ENCODE data around the gene BPIFB1. TPM values are rescaled to one million over a fixed set of nuclear protein-coding genes. Genes with fewer than 3 reads are reported as not detected.
A peak's percentile ranks its signal among the peaks of the same experiment; 100 is the strongest.

Gene BPIFB1
- total RNA-seq, 2 donors from 2014 or later = not detected

DNA sequence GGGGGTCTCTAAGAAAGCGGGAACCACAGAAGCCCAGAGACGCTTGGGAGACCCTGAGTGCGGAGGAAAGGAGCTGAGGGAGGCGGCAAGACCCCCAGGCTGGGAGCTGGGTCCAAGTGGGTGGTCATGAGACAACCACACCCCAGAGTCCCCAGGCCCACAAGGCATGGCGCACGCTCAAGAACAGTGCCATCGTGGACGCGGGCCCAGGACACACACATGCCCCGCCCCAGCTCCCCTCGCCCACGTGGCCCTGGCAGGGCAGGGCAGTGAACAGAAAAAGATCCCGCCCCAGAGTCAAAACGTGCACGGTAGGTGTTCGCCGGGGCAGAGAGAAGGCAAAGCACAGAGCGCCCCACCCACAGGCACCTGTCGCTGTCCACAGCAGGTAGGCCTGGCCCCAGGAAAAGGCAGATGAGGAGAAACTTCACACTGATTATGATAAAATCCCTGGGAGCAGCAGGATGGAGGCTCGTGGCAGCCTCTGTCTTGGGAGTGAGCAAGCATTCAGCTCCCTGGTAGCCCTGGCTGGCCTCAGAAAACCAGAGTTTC, 50.0 kb downstream of the BPIFB1 start:
- DNase-seq (ENCODE audit: low spot score in 2 of 2) = no peak
- H3K27ac Mint-ChIP-seq = no peak overlapping the region
- H3K36me3 Mint-ChIP-seq = no peaks in the 10 kb centered on the region
- no peaks in the 10 kb centered on the region for H3K9me3 Mint-ChIP-seq
- no peak for ATAC-seq

DNA sequence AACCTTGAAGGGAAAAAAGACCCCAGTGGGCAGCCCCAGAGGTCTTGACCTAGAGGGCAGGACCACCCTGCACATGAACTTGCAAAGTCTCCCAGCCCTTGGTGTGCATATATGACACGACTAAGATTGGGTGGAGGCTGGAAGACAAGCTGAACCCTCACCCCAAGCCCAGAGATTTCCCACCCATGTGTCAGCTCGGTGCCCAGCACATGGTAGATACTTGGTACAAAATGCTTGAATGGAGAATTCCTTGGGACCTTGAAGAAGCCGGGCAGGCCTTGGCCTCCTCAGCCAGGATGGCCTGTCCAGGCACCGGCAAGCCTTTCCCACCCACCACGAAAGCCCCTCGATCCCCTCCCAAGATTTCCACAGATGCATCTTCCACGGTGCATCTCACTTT, 50.6 kb downstream of the BPIFB1 start:
- no peak overlapping the region for H3K27ac Mint-ChIP-seq
- no peaks in the 10 kb centered on the region for H3K36me3 Mint-ChIP-seq
- H3K9me3 Mint-ChIP-seq = no peaks in the 10 kb centered on the region
- ATAC-seq = no peak
- no peak for DNase-seq (ENCODE audit: low spot score in 2 of 2)

DNA sequence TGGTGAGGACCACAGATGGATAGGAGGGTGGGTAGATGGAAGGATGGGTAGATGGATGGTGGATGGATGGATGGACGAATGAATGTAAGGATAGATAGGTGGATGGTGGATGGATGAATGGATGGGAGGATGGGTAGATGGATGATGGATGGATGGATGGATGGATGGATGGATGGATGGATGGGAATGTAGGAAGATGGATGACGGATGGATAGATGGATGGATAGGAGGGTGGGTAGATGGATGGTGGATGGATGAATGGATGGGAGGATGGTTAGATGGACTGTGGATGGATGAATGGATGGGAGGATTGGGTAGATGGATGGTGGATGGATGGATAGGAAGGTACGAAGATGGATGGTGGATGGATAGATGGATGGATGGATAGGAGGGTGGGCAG, 51.1 kb downstream of the BPIFB1 start:
- no peak for DNase-seq (ENCODE audit: low spot score in 2 of 2)
- ATAC-seq = no peak
- H3K9me3 Mint-ChIP-seq = no peaks in the 10 kb centered on the region
- H3K27ac Mint-ChIP-seq = no peak overlapping the region
- H3K36me3 Mint-ChIP-seq = no peaks in the 10 kb centered on the region

DNA sequence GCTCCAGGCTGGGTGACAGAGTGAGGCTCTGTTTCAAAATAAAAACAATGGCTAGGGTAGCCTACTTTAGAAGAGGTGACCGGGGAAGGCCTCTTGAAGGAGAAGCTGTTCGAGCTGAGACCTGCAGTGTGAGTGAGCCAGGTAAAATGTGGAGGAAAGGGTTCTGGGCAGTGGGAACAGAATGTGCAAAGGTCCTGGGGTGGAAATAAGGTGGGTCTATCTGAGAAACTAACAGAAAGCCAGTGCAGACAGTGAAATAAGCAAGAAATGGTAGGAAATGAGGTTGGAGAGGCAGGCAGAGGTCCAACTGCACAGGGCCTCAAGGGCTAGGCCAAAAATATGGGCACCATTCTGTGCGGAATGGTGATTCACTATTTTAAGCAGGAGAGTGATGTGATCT, 53.4 kb downstream of the BPIFB1 start:
- ATAC-seq = no peak
- no peak for DNase-seq (ENCODE audit: low spot score in 2 of 2)
- no peaks in the 10 kb centered on the region for H3K36me3 Mint-ChIP-seq
- H3K27ac Mint-ChIP-seq = no peak overlapping the region
- no peaks in the 10 kb centered on the region for H3K9me3 Mint-ChIP-seq

DNA sequence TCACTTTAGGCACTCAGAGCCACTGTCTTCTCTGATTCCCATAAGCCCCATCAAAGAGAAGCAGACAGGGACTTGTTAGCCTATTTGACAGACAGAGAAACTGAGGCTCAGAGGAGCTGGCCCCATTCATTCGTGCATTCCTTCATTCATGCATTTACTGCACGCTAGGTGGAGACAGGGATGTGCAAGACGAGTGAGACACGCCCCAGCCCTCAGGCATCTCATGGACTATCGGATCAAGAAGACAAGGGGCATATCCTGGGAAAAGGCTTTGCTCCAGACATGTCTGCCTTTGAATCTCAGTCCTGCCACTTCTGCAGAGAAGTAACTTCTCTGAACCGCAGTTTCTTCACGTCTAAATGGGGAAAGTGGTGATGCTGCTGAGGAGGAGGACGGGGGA, 54.1 kb downstream of the BPIFB1 start:
- Mint-ChIP-seq H3K36me3 (no peaks in the 10 kb centered on the region), H3K9me3 (no peaks in the 10 kb centered on the region), H3K27ac (no peak overlapping the region)
- DNase-seq (ENCODE audit: low spot score in 2 of 2) (no peak), ATAC-seq (no peak)

DNA sequence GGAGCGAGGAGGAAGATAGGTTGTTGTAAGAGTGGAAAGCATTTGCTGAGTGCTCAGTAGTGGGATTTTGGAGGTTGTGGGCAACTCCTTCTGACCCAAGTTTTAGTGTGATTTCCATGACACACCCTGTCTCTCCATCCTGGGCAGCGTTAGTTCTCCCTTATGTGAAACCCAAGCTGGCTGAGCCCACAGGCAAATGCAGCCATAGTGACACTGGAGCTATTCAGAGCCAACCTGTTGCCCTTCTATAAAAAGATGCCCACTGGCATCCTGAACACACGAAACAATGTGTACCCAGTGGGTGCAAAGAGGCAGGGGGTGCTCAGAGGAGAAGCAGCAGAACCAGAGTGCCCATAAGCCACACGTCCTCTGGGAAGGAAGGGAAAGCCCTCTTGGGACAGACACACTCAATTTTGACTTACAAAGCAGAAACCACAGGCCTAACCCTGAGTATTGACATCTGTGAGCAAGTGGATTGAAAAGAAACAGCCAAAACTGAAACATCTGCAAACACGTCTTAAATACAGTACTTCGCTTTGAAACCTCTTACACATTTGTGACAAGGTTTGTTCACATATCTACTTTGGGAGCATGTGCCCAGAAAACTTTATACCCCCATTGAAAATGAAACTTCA, 54.6 kb downstream of the BPIFB1 start:
- Mint-ChIP-seq H3K27ac (no peak overlapping the region), H3K36me3 (no peaks in the 10 kb centered on the region), H3K9me3 (no peaks in the 10 kb centered on the region)
- ATAC-seq (no peak), DNase-seq (ENCODE audit: low spot score in 2 of 2) (no peak)

DNA sequence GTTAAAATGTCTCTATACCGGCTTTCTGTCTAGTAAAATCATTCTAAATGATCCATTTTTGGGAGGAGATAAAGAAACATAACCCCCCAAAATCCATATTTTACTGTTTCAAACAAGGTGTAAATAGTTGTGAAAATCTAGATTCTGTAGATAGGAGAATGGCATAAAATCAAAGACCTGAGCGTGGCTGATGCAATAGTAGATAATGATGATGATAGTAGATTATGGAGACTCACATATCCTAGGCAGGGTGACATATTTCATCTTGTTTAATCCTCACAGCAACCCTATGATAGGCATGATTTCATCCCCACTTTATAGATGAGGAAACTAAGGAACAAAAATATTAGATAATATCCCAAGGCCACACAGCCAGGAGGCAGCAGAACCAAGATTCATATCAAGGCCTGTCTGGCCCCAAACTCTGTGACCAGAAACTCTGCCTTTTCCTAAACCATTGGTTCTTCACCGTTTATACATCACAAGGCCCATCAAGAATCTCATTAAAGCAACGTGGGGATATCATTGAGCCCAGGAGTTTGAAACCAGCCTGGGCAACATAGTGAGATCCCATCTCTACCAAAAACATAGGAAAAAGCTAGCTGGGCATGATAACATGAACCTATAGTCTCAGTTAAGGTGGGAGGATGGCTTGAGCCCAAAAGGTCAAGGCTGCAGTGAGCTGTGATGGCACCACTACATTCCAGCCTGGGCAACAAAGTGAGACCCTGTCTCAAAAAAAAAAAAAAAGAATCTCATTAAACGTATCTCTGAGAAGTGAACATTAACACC, 55.6 kb downstream of the BPIFB1 start:
- DNase-seq (ENCODE audit: low spot score in 2 of 2) (no peak), ATAC-seq (no peak)
- Mint-ChIP-seq H3K27ac (peak overlapping the region in 1 of 2 donors; percentile 74), H3K36me3 (no peaks in the 10 kb centered on the region), H3K9me3 (no peaks in the 10 kb centered on the region)

DNA sequence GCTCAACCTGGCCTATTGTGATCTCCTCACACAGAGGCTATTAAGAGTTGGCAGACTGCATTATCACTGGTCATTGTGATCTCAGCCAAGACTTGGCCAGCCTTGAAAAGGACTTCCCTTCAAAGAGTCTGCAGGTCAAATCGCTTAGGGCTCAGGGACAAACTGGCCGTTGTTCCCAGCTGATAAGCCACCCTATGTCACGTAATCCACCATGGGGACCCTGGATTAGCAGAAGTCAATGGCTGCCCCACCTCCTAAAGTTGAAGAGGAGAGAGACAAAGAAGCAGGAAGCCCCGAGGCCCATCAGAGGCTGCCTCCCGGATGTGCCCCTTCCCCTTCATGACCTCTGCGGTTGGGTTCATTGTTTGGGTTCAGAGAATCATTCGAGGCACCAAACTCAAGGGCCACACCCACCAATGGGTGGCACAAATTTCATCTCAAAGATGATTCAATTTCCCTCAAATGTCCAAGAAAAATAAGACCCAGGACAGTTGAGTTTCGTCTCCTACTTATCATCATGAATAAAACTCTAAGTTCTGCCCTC, 56.6 kb downstream of the BPIFB1 start:
- ATAC-seq (no peak), DNase-seq (ENCODE audit: low spot score in 2 of 2) (no peak)
- Mint-ChIP-seq H3K36me3 (no peaks in the 10 kb centered on the region), H3K9me3 (no peaks in the 10 kb centered on the region), H3K27ac (no peak overlapping the region)

DNA sequence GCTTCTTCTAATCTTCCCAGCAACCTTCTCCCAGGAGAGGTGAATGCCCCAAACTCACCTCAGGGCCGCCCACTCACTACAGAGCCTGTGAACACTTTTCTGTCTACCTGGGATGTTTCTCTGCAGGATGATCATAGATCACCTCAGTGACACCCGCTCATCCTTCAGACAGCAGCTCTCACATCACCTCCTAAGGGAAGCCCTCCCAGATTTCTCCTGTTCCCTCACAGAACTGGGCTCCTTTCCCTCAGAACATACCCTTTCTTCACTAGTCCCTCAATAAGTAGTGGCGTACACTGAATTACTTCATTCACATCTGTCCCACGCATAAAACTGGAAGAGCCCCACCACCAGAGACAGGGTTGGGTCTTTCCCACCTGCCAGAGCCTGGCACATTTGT, 60.5 kb downstream of the BPIFB1 start:
- ATAC-seq (no peak), DNase-seq (ENCODE audit: low spot score in 2 of 2) (no peak)
- H3K9me3 Mint-ChIP-seq = no peaks in the 10 kb centered on the region
- H3K27ac Mint-ChIP-seq = peak overlapping the region in 1 of 2 donors; percentile 17
- H3K36me3 Mint-ChIP-seq = no peaks in the 10 kb centered on the region

DNA sequence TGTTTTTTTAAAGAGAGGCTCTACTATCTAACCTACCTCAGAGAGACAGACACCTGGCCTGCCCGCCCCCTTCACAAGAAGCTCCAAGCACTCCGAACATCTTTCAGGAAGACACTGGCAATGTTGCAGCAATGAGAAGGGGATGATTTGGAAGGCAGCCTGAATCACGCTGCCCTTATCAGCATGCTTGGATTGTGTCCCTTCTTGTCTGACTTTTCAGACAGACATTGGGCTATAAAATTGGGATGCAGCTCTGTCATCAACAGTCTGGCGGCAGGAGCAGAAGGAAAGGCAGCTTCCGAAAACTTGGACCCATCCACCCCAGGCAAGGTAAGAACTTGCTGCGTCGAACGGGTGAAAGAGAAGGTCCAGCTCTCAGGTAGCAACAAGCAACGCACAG, 62.3 kb downstream of the BPIFB1 start:
- no peaks in the 10 kb centered on the region for H3K9me3 Mint-ChIP-seq
- no peak for DNase-seq (ENCODE audit: low spot score in 2 of 2)
- H3K36me3 Mint-ChIP-seq = no peaks in the 10 kb centered on the region
- no peak overlapping the region for H3K27ac Mint-ChIP-seq
- no peak for ATAC-seq

DNA sequence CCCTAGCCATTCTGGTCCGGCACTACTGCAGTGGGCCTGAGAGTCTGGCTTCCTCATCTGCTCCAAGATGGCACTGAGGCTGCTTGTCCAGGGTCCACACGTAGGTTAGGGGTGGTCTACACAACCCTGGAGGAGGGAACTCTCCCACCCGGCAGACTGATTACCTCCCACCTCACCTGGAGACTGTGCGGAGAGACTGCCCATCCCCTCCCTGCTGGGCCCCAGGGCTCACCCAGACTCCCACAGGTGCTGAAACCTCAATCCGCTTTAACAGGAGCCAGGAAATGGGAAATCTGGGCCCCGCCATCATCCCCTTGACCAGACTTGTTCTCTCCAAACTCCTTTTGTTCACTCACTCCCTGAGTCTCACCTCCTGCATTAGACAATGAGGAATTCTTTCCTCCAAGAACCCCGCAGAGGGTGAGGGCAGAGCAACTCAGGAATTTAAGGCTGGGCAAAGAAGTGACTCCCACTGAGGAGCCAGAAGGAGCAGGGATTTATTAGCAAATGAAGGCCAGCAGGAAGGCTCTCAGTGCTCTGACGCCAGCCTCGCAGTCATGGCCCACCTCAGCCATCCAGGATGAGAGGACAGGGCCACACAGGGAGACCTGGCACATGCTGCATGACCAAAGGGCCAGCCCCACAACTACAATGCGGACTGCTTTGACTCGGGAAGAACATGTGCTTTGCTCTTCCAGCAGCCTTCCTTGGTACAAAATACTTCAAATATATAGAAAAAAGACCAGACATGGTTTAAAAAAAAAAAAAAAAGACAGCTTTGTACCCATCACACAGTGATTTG, 65.3 kb downstream of the BPIFB1 start:
- no peak for ATAC-seq
- DNase-seq (ENCODE audit: low spot score in 2 of 2) = peak in 1 of 2 donors; percentile 34
- Mint-ChIP-seq H3K36me3 (no peaks in the 10 kb centered on the region), H3K9me3 (no peaks in the 10 kb centered on the region), H3K27ac (no peak overlapping the region)

DNA sequence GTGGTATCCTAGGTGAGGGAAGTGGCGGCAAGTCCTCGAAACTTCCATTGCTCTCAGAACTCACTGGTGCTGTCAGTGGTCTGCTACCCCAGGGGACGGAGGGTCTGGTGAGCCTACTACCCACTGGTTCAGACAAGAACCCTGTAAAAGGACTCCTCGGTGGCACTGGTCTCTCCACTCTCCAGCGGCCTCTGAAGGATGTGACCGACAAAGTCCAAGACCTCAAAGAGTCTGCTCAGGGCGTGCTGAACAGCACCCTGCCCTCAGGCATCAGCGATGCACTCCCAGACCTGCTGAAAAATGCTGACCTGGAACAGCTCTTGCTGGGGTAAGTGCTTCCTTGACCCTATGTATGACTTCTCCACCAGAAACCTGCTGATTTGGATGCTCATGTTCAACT, 66.5 kb downstream of the BPIFB1 start:
- Mint-ChIP-seq H3K27ac (peak overlapping the region in 1 of 2 donors; percentile 45), H3K36me3 (no peaks in the 10 kb centered on the region), H3K9me3 (no peaks in the 10 kb centered on the region)
- no peak for ATAC-seq
- DNase-seq (ENCODE audit: low spot score in 2 of 2) = no peak

DNA sequence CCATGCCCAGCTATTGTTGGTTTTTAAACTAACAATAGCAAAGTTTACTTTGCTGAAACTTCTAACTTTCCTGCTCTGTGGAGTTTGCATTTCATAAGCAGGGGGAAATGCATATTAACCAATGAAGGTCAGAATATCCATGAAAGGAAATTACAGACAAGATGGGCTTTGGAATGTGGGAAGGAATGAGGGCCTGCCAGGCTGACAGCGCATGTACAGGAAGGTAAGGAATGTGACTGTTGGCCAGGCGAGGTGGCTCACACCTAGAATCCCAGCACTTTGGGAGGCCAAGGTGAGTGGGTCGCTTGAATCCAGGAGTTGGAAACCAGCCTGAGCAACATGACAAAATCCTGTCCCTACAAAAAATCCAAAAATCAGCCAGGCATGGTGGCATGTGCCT, 68.7 kb downstream of the BPIFB1 start:
- Mint-ChIP-seq H3K9me3 (no peaks in the 10 kb centered on the region), H3K36me3 (no peaks in the 10 kb centered on the region), H3K27ac (no peak overlapping the region)
- DNase-seq (ENCODE audit: low spot score in 2 of 2) = no peak
- no peak for ATAC-seq

DNA sequence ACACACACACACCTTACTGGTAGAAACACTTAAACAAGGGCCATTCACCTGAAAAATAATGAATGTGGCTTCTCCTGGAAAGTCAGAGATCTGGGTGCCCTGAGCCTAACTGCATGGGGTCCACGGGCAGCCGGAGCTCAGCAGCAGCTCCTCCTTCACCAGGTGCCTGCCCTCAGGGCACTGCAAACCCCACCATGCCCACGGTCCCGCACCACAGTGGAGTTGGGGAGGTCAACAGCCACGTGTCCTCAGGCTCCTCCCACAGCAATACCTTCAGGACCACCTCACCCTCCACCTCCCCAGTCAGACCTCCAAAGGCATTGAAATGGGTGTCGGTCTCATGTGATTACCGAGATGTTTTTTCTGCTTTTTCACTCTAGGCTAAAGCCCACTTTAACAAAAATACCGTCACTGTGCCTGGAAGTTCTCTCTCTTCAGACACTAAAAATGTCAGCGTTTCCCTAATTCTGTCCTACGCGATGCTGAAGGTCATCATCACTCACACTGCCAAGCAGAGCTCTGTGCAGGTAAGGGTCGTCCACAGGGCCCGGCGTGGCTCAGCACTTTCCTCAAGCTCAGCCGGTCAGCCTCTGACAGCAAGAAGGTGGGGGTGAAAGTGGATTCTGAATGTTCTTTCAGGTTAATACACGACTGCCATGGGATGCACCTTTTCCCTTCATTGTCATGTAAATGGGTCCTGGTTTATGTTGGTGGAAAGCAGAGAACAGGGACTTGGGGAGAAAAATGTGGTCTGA, 69.4 kb downstream of the BPIFB1 start:
- peak overlapping the region; percentile 40 to 90 for H3K27ac Mint-ChIP-seq
- no peaks in the 10 kb centered on the region for H3K36me3 Mint-ChIP-seq
- no peaks in the 10 kb centered on the region for H3K9me3 Mint-ChIP-seq
- DNase-seq (ENCODE audit: low spot score in 2 of 2) (no peak), ATAC-seq (no peak)

DNA sequence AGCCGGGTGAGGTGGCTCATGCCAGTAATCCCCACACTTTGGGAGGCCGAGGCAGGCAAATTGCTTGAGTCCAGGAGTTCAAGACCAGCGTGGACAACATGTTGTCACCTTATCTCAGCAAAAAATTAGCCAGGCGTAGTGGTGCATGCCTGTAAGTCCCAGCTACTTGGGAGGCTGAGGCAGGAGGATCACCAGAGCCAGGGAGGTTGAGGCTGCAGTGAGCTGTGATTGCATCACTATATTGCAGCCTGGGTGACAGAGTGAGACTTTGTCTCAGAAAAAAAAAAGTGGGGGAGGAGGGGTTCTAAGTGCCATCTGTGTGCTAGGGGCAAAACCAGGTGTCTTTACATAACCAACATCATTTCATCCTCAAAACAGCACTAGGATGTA, 70.0 kb downstream of the BPIFB1 start:
- Mint-ChIP-seq H3K27ac (peak overlapping the region; percentile 40 to 90), H3K9me3 (no peaks in the 10 kb centered on the region), H3K36me3 (no peaks in the 10 kb centered on the region)
- no peak for ATAC-seq
- no peak for DNase-seq (ENCODE audit: low spot score in 2 of 2)

Data from activated naive CD4-positive, alpha-beta T cell treated with anti-CD3 and anti-CD28 coated beads, Interleukin-2, amount 50 U/mL, for 72 hours (primary cell).